ENCODE results near the gene CLRN1.
"Not testable (repeated sequence)": the region's sequence is repeated elsewhere in the genome, so short reads cannot be mapped to it uniquely, and the experiment has no call there.

Gene CLRN1

GRCh38 chr3:150972366-150973071, at the start of gene CLRN1:
Gene CLRN1 (minus strand): TSS chr3:150972727. CDS start chr3:150972708, 19 bp downstream.
- DNase-seq (ENCODE audit: low read depth), result no peak

GRCh38 chr3:151016478-151016795, 43.9 kb upstream of the CLRN1 start:
- DNase-seq (ENCODE audit: low read depth), result peak; percentile 61

- DNase-seq (ENCODE audit: low read depth), result peak; percentile 37
These were observed 43.4 kb upstream of the CLRN1 start for GRCh38 chr3:151015767-151016477.

GRCh38 chr3:151015181-151015580, 42.7 kb upstream of the CLRN1 start:
- DNase-seq (ENCODE audit: low read depth), result no peak

GRCh38 chr3:151014501-151015018, 42.0 kb upstream of the CLRN1 start:
- DNase-seq (ENCODE audit: low read depth), result no peak

- DNase-seq (ENCODE audit: low read depth), result no peak
These were observed 40.2 kb upstream of the CLRN1 start for GRCh38 chr3:151012753-151013152.

- DNase-seq (ENCODE audit: low read depth), result peak; percentile 65
These were observed 38.9 kb upstream of the CLRN1 start for GRCh38 chr3:151011427-151011826.

- peak; percentile 21 for DNase-seq (ENCODE audit: low read depth)
These were observed 37.5 kb upstream of the CLRN1 start for GRCh38 chr3:151009981-151010380.

- DNase-seq (ENCODE audit: low read depth), result no peak
These were observed 36.9 kb upstream of the CLRN1 start for GRCh38 chr3:151009430-151009829.

- peak; percentile 70 for DNase-seq (ENCODE audit: low read depth)
These were observed 36.2 kb upstream of the CLRN1 start for GRCh38 chr3:151008699-151009098.

GRCh38 chr3:151003768-151004134, 31.2 kb upstream of the CLRN1 start:
- DNase-seq (ENCODE audit: low read depth), result no peak

- peak; percentile 57 for DNase-seq (ENCODE audit: low read depth)
These were observed 30.7 kb upstream of the CLRN1 start for GRCh38 chr3:151003029-151003767.

GRCh38 chr3:151002003-151002981, 29.8 kb upstream of the CLRN1 start:
- DNase-seq (ENCODE audit: low read depth), result no peak

- no peak for DNase-seq (ENCODE audit: low read depth)
These were observed 26.5 kb upstream of the CLRN1 start for GRCh38 chr3:150998996-150999395.

- no peak for DNase-seq (ENCODE audit: low read depth)
These were observed 24.2 kb upstream of the CLRN1 start for GRCh38 chr3:150996731-150997130.

- no peak for DNase-seq (ENCODE audit: low read depth)
These were observed 23.0 kb upstream of the CLRN1 start for GRCh38 chr3:150995510-150995909.

- no peak for DNase-seq (ENCODE audit: low read depth)
These were observed 16.7 kb upstream of the CLRN1 start for GRCh38 chr3:150989208-150989607.

GRCh38 chr3:150988395-150988794, 15.9 kb upstream of the CLRN1 start:
- not testable (repeated sequence) for DNase-seq (ENCODE audit: low read depth)

- no peak for DNase-seq (ENCODE audit: low read depth)
These were observed 13.2 kb upstream of the CLRN1 start for GRCh38 chr3:150985711-150986110.

GRCh38 chr3:150984066-150984465, 11.5 kb upstream of the CLRN1 start:
- no peak for DNase-seq (ENCODE audit: low read depth)

- no peak for DNase-seq (ENCODE audit: low read depth)
These were observed 6.1 kb upstream of the CLRN1 start for GRCh38 chr3:150978566-150979148.

Data from ELR (cell line).